Activated T-cell treated with anti-CD3 and anti-CD28 coated beads for 24 hours (primary cell): ENCODE measurements around the gene DHRSX.

Source experiments
- DNase-seq: peaks from one replicate; pipeline ENCODE4 v3.0.0-alpha.2; 2020; ENCODE audit warnings: low read depth

DHRSX gene

DNA sequence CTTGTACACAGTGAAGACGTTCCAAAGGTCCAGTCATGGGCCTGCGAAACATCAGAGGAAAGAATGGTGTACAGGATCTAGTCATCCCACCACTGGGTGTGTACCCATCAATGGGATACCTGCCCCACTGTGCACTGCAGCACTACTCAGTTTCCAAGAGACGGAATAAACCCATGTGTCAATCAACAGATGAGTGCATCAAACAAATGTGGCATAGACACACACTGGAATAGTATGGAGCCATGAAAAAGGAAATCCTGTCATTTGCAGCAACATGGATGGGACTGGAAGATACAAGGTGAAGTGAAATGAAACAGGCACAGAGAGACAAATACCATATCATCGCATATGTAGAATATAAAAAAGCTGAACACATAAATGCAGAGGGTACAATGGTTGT lies 48.0 kb downstream of the DHRSX start:
- no peak for DNase-seq

DNA sequence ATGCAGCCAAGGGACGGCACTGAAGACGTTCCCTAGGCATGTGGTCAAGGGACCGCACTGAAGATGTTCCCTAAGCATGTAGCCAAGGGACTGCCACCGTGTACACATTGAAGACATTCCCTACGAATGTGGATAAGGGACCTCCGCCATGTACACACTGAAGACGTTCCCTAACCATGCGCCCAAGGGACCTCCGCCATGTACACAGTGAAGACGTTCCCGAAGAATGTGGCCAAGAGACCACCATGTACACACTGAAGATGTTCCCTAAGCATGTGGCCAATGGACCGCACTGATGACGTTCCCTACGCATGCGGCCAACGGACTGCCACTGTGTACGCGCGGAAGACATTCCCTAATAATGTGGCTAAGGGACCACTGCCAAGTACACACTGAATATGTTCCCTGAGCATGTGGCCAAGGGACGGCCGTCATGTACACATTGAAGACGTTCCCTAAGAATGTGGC lies 48.4 kb downstream of the DHRSX start:
- DNase-seq, result no peak

DNA sequence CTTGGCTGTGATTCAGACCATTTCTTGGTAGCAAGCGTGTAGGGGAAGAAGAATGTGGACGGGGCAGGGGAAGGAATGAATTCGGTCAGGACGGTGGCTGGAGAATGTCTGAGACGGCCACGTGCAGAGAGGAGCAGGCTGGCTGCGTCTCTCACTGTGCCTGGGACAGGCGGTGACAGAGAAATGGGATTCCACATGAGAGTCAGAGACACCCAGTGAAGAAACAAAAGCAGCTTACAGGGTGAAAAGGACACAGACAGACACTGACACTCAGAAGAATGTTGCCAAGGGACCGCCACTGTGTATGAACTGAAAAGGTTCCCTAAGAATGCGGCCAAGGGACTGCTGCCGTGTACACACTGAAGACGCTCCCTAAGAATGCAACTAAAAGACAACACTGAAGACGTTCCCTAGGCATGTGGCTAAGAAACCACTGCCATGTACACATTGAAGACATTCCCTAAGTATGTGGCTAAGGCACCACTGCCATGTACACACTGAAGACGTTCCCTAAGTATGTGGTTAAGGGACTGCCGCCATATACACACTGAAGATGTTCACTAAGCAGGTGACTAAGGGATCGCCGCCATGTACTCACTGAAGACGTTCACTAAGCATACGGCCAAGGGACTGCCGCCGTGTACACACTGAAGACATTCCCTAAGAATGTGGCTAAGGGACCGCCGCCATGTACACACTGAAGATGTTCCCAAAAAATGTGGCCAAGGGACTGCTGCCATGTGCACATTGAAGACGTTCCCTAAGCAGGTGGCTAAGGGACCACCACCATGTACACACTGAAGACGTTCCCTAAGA lies 49.1 kb downstream of the DHRSX start:
- DNase-seq, result no peak

DNA sequence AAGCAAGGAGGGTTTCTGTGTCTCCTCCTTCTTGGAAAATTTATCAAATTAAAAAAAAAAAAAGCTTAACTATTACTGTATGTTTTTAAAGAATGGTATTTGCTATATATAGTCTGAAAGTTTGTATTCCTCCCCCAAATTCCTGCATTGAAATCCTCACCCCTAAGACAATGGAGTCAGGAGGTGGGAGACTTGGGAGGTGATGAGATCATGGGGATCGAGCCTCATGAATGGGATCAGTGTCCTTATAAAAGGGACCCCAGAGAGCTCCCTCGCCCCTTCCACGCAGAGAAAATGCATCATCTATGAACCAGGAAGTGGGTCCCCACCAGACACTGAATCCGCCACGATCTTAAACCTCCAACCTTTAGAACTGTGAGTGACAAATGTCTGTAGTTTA lies 50.1 kb downstream of the DHRSX start:
- no peak for DNase-seq

DNA sequence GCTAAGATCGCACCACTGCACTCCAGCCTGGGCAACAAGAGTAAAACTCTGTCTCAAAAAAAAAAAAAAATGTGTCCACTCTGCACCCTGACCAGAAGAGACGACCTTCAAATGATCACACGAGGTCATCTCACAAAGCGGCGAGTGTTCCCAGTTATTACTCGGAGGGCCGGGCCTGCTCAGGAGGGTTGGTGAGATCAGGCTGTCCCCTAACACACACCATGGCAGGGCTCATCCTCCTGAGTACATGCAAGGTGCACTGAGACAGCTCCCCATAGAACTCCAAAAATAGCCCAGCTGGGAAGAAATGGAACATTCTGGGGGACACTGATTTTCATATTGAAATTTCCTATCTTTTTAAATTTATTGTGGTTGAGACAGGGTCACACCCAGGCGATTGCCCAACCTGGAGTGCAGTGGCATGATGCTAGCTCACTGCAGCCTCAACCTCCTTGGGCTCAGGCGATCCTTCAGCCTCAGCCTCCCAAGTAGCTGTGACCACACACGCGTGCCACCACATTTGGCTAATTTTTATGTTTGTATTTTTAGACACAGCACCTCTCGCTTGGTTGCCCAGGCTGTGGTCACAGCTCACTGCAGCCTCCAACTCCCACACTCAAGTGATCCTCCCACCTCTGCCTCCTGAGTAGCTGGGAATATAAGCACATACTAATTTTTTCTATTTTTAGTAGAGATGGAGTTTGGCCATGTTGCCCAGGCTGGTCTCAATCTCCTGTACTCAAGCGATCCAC lies 51.5 kb downstream of the DHRSX start:
- no peak for DNase-seq

DNA sequence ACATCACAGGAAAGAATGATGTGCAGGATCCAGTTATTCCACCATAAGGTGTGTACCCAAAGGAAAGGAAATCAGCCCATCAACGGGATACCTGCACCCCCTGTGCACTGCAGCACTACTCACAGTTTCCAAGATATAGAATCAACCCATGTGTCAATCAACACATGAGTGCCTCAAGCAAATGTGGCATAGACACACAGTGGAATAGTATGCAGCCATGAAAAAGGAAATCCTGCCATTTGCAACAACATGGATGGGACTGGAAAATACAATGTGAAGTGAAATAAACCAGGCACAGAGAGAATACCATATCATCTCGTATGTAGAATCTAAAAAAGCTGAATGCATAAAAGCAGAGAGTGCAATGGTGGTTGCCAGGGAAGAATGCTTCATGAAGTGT lies 53.3 kb downstream of the DHRSX start:
- DNase-seq, result no peak

DNA sequence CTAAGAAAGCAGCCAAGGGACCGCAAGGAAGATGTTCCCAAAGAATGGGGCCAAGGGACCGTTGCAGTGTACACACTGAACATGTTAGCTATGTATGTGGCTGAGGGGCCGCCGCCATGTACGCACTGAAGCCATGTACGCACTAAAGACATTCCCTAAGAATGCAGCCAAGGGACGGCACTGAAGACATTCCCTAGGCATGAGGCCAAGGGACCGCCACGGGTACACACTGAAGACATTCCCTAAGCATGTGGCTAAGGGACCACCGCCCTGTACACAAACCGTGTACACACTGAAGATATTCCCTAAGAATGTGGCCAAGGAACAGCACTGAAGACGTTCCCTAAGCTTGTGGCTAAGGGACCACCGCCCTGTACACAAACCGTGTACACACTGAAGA lies 54.0 kb downstream of the DHRSX start:
- no peak for DNase-seq

DNA sequence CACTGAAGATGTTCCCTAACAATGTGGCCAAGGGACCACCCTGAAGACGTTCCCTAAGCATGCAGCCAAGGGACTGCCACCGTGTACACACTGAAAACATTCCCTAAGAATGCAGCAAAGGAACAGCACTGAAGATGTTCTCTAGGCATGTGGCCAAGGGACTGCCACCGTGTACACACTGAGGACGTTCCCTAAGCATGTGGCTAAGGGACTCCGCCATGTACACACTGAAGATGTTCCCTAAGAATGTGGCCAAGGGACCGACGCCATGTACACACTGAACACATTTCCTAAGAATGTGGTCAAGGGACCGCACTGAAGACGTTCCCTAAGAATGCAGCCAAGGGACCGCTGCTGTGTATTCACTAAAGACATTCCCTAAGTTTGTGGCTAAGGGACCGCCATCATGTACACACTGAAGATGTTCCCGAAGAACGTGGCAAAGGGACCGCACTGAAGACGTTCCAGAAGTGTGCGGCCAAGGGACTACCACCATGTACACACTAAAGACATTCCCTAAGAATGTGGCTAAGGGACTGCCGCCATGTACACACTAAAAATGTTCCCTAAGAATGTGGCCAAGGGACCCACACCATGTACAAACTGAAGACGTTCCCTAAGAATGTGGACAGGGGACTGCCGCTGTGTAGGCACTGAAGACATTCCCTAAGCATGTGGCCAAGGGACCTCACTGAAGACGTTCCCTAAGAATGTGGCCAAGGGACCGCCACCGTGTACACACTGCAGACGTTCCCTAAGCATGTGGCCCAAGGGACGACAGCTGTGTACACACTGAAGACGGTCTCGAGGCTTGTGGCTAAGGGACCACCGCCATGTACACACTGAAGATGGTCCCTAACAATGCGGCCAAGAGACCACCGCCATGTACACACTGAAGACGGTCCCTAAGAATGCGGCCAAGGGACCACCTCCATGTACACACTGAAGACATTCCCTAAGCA lies 54.8 kb downstream of the DHRSX start:
- DNase-seq, result no peak

DNA sequence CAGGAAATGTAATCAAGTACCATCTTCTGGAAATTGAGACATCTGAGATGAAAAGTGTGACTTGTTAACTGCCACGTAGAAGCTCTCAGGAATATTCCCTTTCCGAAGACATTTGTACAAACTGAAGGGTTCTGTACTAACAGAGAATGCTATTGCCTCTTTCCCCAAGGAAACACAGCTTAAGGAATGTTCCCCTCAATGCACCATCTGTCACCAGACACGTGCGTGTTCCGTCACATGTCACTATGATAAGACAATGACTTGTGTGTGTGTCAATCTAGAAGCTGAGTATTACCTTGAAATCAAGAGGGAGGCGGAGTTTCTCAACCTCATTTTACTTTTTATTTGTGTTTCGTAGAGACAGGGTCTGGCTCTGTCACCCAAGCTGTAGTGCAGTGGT lies 58.1 kb downstream of the DHRSX start:
- DNase-seq, result no peak

DNA sequence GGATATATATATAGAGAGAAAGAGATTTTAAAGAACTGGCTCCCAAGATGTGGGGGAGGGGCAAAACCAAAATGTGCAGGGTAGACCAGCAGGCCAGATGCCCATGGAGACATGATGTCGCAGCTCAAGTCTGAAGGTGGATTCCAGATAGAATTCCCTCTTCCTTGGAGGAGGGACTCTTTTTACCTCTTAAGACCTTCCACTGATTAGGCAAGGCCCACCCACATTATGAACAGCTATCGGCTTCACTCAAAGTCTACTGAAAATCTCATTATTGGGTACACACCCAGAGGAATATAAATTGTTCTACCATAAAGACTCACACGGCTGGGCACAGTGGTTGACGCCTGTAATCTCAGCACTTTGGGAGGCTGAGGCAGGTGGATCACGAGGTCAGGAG lies 59.3 kb downstream of the DHRSX start:
- no peak for DNase-seq

DNA sequence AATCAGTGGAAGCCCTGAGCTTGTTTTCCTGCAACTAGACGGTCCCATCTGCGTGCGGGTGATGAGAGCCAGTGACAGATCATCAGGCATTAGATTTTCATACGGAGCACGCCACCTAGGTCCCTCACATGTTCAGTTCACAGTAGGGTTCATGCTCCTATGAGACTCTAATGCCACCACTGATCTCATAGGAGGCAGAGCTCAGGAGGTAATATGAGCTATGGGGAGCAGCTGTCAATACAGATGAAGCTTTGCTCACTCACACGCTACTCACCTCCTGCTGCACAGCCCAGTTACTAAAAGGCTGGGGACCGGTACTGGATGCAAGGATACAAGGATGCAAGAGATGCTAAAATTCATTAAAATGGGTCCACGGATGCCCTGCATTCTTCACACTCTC lies 61.2 kb downstream of the DHRSX start:
- DNase-seq, result no peak

DNA sequence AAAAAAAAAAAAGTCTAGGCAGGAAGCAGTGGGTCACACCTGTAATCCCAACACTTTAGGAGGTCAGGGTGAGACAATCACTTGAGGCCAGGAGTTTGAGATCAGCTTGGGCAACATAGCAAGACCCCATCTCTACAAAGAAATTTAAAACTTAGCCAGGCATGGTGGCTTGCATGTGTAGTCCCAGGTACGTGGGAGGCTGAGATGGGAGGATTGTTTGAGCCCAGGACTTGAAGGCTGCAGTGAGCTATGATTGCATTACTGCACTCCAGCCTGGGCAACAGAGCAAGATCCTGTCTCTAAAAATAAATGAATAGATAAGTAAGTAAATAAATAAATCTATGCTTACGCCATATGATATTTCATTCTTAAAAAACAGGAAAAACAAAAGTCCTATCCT lies 65.3 kb downstream of the DHRSX start:
- DNase-seq, result no peak

DNA sequence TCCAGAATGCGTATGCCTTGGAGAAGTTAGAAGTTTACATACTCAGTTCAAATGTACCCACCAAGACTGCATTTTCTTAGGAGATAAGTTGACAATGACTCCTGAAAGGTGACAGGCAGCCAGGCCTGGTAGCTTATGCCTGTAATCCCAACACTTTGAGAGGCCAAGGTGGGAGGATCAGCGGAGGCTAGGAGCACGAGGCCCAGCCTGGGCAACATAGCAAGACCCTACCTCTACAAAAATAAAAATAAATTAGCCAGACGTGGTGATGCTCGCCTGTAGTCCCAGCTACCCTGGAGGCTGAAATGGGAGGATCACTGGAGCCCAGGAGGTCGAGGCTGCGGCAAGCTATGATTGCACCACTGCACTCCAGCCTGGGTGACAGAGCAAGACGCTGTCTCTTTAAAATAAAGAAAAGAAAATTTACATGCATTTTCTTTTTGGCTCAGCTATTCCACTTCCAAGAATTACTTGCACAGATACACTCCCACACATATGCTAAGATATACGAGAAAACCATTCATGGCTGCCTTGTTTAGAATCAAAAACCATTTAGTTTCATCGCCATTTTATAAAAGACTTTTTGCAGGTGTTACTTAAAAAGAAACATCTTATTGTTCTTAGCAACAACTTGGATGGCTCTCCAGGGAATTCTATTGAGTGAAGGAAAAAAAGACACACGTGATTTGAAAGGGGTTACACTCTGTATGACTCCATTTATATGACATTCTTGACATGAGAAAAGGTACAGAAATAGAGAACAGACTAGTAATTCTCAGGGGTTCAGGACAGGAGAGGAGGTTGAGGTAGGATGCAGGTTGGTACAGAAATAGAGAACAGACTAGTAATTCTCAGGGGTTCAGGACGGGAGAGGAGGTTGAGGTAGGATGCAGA lies 66.3 kb downstream of the DHRSX start:
- no peak for DNase-seq

DNA sequence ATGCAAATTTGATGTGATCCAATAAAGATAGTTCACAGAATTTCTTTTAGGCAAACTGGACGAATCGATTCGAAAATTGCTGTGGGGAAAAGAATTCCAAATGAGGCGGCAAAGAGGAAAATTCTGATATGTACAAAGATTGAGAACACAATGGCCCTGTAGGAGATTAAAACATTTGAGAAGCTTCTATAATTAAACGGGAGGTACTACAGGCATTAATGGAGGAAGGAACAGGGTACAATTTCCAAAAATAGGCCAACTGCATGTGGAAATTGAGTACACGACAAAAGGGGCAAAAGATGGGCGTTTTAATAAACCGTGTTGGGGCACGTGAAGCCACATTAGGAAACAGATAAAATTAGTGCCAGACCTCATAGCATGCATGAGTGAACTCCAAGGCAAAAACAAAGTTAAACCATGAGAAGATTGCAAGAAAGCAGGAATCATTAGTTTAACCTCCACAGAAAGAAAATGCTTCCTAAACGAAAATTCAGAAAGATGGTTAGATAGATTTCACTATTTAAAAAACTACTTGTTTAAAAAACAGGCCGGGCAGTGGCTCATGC lies 68.4 kb downstream of the DHRSX start:
- no peak for DNase-seq

DNA sequence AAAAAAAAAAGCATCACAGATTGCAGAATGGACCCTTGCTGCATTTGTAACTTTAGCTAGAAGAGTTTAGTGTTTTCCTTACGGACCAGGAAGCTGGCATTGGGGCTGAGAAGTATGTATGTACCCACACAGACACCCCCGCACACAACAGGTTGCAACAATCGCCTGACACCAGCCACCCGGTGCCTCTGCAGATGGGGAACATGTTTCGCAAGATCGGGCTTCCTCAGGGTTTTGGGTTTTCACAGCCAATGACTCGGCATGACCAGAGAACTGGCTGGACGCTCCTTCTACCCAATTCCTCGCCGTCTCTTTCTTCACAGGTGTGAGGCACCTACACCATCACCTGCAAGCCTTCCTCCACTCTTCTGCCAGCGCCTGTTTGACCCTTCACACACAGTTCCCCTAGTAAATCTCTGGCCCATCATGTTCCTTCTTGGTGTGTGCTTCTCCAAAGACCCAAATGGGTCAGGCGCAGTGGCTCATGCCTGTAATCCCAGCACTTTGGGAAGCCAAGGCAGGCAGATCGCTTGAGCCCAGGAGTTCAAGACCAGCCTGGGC lies 70.4 kb downstream of the DHRSX start:
- DNase-seq, result no peak

DNA sequence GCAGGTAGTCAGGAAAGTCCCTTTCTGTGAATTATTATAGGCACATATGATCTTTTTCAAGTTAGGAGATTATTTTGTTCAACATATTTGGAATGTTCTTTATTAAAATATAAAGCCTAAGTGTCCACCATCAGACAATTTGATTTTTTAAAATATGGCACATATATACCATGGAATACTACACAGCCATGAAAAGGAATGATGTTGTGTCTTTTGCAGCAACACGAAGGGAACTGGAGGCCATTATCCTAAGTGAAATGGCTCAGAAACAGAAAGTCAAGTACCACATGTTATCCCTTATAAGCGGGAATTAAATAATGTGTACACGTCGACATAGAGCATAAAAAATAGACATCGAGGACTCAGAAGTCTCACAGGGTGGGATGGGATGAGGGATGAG lies 73.0 kb downstream of the DHRSX start:
- DNase-seq, result no peak

DNA sequence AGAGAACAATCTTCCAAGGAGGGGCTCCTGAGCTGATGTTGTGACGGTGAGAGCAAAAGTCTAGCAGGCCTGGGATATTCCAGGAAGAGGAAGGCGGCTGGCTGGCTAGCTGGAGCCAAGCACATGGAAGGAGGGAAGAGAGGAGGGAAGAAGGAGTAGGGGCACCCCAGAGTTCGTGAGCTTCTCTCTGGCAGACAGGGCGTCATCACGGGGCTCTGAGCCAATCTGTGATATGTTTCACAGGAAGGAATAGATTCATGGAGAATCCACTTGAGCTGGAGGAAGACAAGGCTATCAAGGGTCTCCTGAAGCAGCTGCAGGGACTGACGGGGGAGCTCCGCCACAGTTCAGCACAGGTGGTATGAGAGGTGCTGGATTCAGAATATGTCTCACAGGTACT lies 73.6 kb downstream of the DHRSX start:
- no peak for DNase-seq

DNA sequence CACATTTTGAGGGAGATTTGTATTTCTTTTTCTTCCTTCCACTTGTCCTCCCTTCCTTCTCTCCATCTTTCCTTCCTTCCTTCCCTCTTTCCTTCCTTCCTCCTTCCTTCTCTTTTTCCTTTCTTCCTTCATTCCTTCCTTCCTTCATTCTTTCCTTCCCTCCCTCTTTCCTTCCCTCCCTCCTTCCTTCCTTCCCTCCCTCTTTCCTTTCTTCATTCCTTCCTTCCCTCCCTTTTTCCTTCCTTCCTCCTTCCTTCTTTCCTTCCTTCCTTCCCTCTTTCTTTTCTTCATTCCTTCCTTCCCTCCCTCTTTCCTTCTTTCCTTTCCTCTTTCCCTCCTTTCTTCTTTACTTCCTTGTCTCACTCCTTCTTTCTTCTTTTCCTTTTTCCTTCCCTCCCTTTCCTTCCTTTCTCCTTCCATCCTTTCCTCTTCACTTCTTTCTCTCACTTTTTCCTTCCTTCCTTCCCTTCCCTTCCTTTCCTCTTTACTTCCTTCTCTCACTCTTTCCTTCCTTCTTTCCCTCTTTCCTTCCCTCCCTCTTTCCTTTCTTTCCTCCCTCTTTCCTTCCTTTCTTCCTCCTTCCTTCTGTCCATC lies 74.4 kb downstream of the DHRSX start:
- no peak for DNase-seq

DNA sequence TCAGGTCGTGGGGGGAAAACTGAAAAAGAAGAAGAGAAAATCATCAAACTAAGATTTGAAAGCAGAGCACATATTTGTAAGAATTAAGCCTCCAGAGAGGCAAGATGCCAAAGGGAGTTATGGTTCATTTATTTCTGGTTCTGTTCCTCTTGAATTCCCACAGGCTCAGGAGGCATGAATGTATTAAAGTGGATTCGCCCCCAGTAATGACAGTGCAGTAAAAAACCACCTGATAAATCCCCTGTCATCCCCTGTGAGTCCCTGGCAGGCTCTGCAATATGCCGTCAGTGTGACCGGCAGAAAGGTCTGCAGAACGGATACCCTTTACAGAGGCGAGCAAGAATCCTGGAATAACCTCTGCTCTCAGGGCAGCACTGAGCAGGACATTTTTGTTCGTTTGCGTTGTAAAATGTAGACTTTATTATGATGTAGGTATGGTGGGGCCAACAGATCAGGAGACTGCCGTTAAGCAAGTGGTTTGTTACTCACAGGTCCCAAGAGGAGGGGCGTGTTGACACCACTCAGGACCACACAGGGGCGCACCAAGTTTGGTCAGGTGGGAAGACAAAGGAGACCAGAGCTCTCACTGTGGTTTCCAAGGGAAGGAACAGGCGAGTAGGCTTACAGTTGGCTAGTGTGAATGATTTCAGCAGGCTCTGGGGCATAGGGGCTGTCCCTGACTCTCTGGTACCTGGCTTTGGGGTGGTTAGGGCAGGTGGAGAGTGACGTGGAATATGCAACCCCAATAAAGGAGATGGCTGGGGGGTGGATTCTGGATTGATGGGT lies 75.3 kb downstream of the DHRSX start:
- no peak for DNase-seq
